Skin of body (tissue), 2 donors: ENCODE results near the gene NGFR. TPM values are rescaled to one million over a fixed set of nuclear protein-coding genes. Genes with fewer than 3 reads are reported as not detected.

Source experiments
- DNase-seq: peaks from one replicate; lab custom pipeline; 2025; lab: John Stamatoyannopoulos, UW
- total RNA-seq: library from RNA; depleted of rRNA; stranded (reverse); fragments of >200 nt; gene quantifications from one replicate; pipeline ENCODE4 v1.2.3, GENCODE V29; 2014

NGFR gene
- total RNA-seq, 1 donor from 2014 or later, result 11.2 TPM

DNA sequence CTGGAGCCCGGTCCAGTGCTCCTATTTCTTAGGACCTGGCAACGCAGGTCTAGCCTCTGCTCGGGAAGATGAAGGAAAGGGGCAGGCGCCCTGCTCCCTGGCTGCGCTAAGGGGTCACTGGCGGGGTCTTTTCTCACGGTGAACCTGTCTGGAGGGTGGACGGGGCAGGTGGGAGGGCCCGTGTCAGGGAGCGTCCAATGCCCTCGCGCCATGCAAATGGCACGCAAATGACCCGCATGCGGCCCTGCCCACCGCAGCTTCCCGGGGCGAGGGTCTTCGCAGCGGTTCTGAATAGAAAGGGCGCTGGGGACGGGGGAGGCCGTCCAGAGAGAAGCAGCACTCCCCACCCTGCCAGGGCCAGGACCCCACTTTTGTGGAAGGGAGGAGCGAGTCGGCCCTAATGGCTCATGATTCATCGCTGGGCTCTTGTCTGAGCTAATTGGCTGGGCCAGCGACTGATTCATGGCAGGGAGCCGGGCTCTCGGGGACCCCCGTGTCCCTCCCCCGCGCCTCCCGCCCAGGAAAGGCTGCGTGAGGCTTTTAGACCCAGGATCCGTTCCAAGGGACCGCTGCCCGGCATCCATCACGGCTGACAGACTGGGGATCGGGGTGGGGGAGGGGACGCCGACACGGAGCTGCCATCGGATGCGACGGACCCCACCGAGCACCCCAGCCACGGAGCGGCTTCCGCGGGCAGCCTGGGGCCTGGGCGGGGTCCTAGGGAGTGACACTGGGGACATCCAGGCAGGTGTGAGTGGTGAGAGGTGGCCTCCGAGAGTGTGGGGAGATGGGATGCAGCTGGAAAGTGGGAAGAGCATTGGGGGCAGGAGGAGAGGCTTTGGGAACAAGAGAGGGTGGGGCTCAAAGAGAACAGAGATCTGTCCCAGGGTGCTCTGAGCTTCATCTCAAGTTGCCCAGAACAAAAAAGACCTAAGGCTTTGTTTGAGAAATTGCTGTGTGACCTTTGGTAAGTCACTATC lies 25.0 kb upstream of the NGFR start:
- DNase-seq, result no peak

DNA sequence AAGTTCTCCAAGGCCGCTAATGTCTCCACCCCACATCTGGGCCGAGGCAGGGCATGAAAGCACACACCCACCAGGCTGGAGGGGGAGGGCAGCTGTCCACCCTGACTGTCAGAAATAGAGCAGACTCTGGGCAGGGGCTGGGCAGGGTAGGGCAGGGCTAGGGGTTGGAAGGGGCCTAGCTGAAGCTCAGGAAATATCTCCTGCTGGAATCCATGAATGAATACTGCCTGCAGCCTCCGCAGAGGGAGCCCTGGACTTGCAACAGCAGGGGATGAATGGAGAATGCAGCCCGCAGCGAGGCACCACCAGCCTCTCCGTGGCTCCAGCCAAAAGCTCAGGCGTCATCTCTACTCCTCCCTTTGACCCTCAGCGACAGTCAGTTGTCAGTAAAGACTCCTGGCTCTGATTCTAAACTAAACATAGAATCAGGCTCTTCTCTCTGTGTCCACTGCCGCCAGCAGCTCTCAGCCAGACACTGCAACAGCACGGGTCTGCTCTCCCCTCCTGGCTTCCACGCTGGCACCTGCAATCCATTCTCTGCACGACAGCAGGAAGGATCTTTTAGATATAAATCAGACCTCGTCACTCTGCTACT lies 23.9 kb upstream of the NGFR start:
- DNase-seq, result peak; percentile 46

DNA sequence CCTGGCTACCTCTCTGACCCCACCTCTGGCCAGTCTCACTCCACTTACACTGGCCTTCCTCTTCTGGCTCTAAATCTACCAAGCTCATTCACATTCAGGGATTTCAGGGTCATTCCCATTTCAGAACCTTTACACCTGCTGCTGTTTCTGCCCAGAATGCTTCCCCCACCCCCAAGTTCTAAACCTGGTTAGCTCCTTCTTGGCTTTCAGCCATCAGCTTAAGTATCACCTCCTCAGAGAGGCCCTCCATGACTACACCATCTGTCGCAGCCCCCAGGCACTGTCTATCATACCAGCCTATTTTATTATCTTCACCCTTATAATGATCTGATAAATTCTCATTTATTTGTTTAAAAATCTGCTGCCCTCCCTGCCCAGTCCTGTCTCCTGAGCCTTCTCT lies 23.3 kb upstream of the NGFR start:
- DNase-seq, result no peak

DNA sequence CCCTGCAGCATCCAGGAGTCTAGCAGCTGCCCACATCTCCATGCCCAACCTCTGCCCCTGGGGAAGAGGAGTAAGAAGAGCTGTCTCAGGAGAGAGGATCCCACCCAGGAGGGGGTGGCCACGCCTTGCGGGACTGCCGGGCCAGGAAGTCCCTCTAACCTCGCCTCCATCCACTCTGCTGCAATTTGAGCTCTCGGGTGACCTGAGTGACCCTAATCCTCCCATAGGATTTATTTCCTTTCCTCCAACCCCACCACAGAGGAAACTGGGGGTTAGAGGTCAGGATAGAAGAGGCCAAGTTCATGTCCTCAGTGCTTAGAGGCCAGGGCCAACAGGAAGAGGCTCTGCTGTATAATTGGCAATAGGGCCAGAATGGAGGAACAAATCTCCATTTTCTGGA lies 22.6 kb upstream of the NGFR start:
- DNase-seq, result no peak

DNA sequence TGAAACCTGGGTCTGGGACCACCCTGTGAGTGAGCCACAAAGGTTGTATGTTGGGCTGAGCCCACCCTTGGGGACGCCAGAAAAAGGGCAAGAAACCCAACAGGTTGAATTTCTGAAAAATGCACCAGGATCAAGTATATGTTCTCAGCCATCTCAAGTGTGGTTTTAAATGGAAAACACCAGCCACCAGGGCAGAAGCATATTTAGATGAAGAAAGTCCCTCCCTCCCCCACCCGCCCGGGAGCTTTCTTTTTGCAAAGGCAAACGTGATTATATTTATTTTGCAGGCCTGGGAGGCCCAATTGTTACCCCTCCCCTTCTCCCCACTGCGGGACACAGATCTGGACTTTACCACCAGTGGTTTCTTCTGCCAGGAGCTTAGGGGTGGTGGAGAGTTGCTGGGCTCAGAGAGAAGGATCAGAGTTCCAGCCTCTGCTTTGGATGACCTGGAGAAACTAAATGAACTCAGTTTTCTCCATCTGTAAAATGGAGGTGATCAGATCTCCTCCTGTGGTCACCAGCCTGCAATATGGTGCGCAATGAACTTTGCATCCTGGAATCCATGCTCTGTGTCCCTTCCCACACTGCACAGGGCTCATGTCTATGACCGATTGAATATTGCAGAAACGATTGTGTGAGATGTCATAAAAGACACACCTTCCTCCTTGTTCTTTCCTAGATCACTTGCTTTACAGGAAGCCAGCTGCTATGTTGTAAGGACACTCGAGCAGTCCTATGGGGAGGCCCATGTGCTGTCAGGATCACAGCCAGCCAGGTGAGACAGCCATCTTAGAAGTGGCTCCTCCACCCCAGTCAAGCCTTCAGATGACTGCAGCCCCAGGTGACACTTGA lies 21.0 kb upstream of the NGFR start:
- DNase-seq, result no peak

DNA sequence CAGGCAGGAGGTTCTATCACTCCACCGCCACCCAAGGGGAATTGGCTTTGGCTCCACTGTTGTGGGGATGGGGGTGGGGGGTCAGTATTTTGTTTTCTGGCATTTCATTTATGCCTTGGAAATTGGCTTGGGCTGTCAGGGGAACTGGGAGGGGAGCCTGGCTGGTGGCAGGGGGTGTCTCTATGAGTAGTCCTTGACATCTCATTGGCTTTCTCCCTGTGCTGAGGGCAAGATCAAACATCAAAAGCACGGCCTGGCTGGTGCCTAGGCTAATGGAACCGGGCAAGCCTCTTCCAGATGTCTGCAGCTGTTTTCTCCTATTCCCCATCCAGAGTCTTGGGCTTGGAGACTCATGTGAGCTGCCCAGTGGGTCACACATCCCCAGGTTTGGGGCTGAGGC lies 17.4 kb upstream of the NGFR start:
- DNase-seq, result no peak

DNA sequence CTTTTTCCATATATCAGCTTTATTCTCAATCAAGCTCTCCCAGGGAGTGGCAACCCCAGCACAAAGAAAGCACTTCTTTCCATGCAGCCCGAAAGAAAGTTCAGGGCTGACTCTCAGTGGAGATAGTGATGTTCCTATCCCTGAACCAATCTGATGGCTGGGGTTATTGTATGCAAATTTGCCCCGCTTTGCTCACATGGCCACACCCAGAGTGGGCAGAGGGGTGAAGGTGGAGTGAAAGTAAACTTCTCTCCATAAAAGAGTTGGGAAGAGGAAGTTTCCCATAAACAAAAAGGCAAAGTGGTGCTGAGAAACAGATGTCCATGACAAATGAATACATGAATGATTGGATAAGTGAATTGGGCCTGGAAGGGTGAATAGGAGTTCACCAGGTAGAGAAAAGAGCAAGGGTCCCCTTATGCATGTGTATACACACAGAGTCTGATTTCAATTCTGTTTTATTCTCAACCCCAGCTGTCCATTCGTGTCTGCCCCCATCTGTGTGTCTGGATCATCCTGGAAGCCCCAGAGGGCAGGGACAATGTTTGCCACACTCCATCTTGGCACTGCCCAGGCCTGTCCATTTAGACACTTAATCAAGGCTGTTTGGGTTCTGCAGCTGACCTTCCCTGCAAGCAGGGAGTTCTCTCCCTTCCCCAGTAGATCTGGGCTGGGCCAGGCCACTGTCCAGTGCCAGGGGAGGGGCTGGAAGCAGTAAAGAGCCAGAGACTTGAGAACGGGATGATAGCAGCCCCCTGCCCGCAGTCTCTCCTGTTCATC lies 14.1 kb upstream of the NGFR start:
- no peak for DNase-seq

DNA sequence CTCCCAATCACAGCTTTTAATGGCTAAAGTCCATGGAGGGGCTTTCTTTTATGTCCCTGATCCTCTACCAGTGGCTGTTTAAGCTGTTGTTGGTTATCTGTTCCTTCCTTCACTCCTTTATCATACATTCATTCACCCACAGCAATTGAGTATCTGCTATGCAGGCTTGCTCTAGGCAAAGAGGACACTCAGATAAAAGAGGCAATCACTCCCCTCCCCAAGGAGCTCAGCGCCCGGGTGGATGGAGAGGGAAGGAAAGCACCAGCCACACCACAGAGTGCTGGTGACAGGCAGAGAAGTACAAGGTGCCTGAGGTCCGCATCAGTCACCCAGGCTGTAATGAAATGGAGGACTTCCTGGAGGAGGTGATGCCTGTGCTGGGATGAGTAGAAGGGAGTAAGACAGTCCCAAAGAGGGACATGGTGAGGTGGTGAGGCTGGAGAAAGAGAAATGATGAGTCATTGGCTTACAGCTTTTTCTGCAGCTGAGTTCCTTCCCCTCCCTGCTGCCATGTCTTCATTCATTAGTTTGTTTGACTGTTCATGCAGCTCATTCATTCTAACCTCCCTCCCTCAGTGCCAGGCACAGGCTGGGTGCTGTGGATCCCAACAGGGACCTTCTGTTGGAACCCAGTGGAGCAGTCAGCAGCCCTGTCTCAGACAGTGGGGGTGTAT lies 12.8 kb upstream of the NGFR start:
- no peak for DNase-seq

DNA sequence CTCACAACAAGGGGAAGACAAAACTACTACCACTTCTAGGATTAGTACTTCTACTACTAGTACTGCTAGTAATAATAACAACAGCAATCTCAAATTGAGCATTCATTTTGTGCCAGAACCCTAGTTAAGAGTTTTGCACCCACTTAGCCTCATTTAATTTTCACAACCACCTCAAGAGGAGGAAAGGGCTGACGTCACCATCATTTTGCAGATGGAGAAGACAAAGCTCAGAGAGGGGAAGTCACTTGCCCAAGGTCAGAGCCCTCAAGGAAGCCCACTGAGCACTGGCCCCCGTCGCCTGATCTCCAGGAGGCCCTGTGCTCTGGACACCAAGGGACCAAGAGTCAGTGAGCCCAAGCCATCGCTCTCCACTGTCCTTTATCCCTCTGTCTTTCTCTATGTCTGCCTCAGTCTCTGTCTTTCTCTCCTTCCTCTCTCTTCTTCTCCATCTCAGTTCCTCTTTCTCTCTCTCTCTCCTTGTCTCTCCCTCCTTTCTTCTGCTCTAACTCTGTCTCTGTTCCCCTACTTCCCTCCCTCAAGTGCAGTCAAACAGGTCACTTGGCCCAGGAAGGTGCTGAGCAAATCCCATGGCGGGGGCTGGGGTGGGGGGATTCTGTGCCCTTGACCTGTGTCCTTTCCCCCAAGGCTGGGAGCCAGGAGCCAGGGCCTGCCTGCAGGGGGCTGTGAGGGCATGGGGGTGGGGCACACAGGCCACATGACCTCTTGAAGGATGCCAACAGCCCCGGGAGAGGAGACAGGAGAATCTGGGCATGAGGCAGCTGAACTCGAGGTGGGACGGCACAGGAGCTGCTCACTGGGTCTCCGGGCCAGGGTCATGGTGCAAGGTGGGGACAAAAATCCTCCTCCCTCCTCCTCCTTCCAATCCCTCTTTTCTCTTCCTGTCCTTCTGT lies 11.2 kb upstream of the NGFR start:
- DNase-seq, result no peak

DNA sequence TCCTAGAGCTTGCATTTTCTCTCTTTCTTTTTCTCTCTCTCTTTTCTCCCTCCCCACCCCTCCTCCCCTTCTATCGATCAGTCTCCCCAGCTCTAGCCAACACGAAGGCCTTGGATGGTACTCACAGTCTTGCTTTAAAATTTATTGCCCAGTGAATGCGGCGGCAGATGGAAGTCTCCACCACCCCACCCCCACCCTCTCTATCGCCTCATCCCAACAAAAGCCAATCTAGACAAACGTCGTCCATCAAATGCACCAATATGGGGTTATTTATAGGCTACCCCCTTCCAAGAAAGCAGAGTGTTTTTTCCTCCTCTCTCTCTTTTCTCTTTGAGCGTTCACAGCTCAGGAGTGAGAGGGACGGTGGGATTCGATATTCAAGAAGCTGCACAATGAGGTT lies 10.5 kb upstream of the NGFR start:
- no peak for DNase-seq

DNA sequence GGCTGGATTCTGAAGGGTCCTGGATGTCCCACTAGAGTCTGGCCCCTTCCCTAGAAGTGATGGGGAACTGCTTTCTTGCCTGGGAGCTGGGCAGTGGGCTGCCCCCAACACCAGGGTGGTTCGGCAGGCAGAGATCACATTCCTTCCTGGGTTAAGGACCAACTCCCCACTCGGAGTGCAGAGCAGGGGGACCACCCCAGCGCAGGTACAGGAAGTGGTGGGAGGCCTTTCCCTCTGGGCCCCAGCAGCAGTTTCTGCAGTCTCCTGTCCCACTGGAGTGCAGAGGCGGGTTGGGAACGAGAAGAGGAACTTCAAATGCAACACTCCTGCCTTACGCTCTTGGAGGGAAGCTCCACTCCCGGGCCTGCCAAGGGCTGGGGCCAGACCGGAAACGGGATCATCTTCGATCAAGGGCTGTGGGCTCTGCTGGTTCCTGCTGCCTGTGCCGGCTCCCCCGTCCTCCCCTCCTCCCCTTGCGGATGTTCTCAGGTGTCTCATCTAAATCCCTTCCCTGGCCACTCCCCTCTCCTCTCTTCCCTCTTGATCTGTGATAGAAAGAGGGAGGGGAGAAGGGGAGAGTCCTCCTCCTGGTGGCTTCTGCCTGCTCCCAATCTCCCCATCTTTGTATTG lies 9.0 kb upstream of the NGFR start:
- DNase-seq, result peak; percentile 20

DNA sequence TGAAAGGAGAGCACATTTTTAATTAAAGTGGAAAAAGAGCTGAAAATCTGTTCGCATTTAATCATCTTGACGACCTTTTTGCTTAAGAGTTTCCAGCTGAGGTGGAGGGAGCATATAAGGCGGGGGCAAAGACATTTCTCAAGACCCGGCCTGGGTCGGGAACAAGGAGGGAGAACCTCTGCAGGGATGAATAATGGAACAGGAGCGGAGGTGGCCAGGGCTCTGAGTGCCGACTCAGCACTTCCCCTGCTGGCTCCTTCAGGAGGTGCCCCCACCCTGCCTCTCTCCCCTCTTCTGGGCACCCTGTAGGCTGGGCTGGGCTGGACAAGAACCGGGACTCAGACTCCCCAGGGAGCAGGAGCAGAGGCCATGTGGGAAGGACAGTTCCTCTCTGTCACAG lies 7.9 kb upstream of the NGFR start:
- no peak for DNase-seq

DNA sequence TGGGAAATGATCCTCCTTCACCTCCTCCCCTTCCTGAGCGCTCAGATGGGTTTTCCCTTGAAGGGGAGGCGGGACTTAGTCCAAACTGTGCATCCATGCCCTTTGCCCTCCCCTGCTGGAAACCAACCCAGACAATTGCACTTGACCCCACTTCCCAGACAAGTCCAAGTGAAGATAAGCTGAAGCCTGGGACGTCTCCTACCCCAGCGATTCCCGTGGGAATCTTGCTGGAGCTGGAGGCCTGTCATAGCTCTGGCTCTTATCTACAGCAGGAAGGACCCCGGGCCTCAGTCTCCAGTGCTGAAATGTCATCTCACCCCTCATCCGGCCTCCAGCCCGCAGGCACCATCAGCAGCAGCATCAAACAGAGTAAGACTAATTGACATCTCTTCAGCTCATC lies 6.5 kb upstream of the NGFR start:
- no peak for DNase-seq

DNA sequence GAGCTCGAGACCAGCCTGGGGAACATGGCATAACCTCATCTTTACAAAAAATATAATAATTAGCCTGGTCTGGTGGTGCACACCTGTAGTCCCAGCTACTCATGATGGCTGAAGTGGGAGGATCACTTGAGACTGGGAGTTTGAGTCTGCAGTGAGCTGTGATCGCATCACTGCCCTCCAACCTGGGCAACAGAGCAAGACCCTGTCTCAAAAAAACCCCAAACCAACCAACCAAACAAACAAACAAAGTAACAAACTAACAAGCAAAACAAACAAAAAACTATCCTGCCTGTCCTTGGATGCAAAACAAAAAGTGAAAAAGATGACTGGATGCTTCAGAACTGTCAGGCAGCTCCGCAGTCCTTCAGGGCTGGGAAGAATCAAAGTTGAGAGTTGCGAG lies 5.7 kb upstream of the NGFR start:
- DNase-seq, result no peak

DNA sequence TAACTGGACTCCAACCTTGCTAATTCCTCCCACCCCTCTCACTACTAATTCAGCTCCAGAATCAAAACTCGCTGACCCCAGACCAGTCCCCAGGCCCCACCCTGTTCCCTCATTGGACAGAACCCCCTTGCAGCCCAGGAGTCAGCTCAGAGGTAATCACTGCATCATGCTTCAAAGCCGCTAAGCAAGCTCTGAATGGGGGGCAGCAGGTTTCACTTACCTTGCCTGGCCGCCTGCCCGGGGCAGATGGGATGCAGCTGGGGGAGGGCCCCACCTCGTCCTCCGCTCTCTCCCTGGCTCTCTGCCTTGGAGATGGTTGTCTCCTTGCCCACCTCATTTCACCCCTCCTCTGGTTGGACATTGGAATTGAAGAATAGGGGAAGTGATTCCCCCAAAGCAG lies 4.8 kb upstream of the NGFR start:
- DNase-seq, result no peak

DNA sequence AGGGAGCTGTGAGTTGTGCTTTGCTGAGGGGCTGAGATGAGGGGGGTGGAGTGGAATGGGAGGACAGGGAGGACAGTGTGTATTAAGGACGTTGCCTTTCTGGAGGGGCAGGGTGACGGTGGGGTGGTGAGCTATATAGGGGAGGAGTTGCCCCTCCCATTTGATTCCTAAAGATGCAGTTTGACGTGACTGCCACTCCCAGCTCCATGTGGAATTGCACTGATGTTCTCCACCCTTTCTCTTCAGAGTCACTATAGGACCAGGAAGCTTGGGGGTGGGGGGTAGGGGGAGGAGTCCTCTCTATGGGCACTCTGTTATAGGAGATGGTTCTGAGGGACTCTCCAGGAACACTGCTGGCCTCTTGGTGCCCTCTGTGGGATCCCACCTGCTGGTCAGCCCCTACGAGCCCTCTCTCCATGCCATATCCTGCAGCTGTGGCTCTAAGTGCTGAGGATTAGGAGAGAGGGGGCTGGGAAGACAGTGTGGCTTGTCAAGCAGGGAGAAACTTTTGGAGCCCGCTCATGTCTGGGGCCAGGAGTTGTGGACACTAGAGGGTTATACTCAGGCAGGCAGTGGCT lies 3.8 kb upstream of the NGFR start:
- DNase-seq, result no peak

DNA sequence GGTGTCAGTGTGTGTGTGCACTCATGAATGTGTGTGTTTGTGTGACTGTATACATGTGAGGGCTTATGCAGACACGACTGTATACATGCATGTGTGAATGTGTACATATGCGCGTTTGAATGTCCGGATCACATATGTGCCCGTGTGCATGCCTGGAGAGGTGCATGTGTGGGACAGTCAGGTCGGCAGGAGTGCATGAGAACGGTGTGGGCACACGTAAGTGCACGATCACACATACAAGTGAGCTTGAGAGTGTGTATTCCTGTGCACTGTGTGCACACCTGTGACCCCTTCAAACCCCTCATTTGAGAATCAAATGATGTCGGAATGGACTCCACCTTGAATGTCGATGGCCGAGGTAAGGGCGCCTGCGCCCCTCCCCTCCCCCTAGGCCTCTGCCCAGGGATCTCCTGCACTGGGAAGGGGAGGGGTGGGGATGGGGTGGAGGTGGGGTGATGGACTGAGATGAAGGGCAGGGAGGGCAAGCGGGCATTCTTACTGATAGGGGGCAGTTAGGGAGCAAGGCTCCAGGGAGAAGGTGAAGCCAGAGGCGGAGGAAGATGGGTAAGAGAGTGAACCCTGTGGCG lies 601 bp upstream of the NGFR start:
- DNase-seq, result no peak

DNA sequence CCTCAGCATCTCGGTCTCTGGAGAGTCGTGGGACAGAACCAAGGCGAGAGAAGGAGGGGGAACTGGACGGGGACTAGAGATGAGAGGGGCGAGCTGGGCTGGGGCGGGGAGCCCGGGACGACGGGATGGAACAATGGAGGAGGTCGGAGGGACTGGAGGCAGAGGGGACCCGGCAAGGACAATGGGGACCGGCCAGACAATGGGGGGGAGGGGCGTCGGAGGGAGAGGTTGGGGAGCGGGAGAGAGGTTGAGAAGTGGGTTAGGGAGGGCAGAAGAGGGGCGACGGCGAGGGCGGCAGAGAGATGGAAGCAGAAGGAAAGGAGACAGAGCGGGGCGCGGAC lies 719 bp downstream of the NGFR start:
- no peak for DNase-seq
